Parietal lobe (tissue), 2 donors: Measurements from ENCODE around the gene KAT2B. TPM values are rescaled to one million over a fixed set of nuclear protein-coding genes. Genes with fewer than 3 reads are reported as not detected.

Experiments used
- small RNA-seq: library from RNA; depleted of rRNA; stranded (forward); fragments of <200 nt; gene quantifications from one replicate; pipeline ENCODE3, GENCODE V24; 2014; ENCODE audit warnings: low replicate concordance
- total RNA-seq: library from RNA; depleted of rRNA; stranded (reverse); fragments of >200 nt; gene quantifications from one replicate; pipeline ENCODE4 v1.2.3, GENCODE V29; 2014

KAT2B gene
- total RNA-seq = 29.4 TPM

GRCh38 chr3:20039765-20040547, at the start of gene KAT2B:
TSS of gene KAT2B (plus strand) at chr3:20040446. CDS start at chr3:20040478, 32 bp downstream.

GRCh38 chr3:20012164-20012563, 28.1 kb upstream of the KAT2B start, which contains the start of gene PP2D1:
TSS of gene PP2D1 (minus strand) at chr3:20012264. CDS start at chr3:20012072, 192 bp downstream.

GRCh38 chr3:20185679-20186599, 145.7 kb downstream of the KAT2B start, which contains the start of gene SGO1:
TSS of gene SGO1 (minus strand) at chr3:20186206. CDS start at chr3:20184027, 2,179 bp downstream.

Small RNAs within 50 kb of the gene (small RNA-seq; reads per million reads assigned to genes)
- not detected for gene MIR3135A
- gene RNU4-85P = not detected
- not detected for gene RPL39P18

Other genes with a start within 250 kb of the KAT2B start
- 0.63 TPM for gene EFHB, start 106.2 kb upstream of the KAT2B start, total RNA-seq
- 96.7 TPM for gene RAB5A, start 93.3 kb upstream of the KAT2B start, total RNA-seq
- not detected for gene PP2D1, start 28.2 kb upstream of the KAT2B start, total RNA-seq
- 4.1 TPM for gene SGO1, start 145.8 kb downstream of the KAT2B start, total RNA-seq